Measurements from ENCODE around the gene LILRB3. TPM values are rescaled to one million over a fixed set of nuclear protein-coding genes. Genes with fewer than 3 reads are reported as not detected.

The LILRB3 gene
- total and polyA plus RNA-seq, 2 experiments from 2014 or later, result not detected

DNA sequence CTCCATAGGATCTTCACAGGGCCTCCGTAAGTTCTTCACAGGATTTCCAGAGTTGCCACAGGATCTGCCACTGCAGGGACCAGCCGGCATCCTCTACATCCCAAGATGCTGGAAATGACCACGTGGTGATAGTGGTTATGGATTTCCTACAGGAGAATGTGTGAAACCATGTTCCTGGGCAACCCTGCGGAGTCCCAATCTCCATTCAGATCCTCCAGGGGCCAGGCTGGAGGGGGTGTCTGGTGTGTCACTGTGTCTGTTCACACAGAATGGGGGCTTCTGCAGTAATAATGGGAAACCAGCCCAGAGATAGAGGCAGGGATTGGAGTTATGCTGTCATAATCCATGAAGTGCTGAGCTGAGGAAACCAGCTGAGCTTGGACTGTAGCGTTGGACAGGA, 11.1 kb upstream of the LILRB3 start:
- no peaks in the 10 kb centered on the region; the same call in 2 of the 3 replicates for H3K4me1 Mint-ChIP-seq
- H3K9me2 ChIP-seq (ENCODE audit: insufficient read depth), result peaks cover 3% of the 10 kb centered on the region
- no peak for DNase-seq (ENCODE audit: low spot score)
- no peaks in the 10 kb centered on the region for H3K36me3 ChIP-seq (ENCODE audit: insufficient read depth)
- TF ChIP-seq ZNF114 (CRISPR knock-in tag; IDR thresholded peaks at IDR 0.05) (no peak), POLR2AphosphoS5 (IDR thresholded peaks at IDR 0.05; ENCODE audit: low read depth) (no peak), EZH2 (IDR thresholded peaks at IDR 0.05; ENCODE audit: low read depth, unreplicated experiment) (no peak), JUNB (IDR thresholded peaks at IDR 0.05; ENCODE audit: unreplicated experiment) (no peak), ZNF331 (CRISPR knock-in tag; IDR thresholded peaks at IDR 0.05; ENCODE audit: low read depth) (no peak), STAT1 (IDR thresholded peaks at IDR 0.05; ENCODE audit: unreplicated experiment) (no peak), NANOG (IDR thresholded peaks at IDR 0.05; ENCODE audit: borderline replicate concordance) (no peak), EZH2phosphoT487 (IDR thresholded peaks at IDR 0.05; ENCODE audit: unreplicated experiment) (no peak), CREB1 (CRISPR knock-in tag; IDR thresholded peaks at IDR 0.05; ENCODE audit: low read depth) (no peak)
- TF ChIP-seq, protein P1, sequence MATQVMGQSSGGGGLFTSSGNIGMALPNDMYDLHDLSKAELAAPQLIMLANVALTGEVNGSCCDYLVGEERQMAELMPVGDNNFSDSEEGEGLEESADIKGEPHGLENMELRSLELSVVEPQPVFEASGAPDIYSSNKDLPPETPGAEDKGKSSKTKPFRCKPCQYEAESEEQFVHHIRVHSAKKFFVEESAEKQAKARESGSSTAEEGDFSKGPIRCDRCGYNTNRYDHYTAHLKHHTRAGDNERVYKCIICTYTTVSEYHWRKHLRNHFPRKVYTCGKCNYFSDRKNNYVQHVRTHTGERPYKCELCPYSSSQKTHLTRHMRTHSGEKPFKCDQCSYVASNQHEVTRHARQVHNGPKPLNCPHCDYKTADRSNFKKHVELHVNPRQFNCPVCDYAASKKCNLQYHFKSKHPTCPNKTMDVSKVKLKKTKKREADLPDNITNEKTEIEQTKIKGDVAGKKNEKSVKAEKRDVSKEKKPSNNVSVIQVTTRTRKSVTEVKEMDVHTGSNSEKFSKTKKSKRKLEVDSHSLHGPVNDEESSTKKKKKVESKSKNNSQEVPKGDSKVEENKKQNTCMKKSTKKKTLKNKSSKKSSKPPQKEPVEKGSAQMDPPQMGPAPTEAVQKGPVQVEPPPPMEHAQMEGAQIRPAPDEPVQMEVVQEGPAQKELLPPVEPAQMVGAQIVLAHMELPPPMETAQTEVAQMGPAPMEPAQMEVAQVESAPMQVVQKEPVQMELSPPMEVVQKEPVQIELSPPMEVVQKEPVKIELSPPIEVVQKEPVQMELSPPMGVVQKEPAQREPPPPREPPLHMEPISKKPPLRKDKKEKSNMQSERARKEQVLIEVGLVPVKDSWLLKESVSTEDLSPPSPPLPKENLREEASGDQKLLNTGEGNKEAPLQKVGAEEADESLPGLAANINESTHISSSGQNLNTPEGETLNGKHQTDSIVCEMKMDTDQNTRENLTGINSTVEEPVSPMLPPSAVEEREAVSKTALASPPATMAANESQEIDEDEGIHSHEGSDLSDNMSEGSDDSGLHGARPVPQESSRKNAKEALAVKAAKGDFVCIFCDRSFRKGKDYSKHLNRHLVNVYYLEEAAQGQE (IDR thresholded peaks at IDR 0.05; ENCODE audit: unreplicated experiment), result no peak
- TF ChIP-seq, protein P2, sequence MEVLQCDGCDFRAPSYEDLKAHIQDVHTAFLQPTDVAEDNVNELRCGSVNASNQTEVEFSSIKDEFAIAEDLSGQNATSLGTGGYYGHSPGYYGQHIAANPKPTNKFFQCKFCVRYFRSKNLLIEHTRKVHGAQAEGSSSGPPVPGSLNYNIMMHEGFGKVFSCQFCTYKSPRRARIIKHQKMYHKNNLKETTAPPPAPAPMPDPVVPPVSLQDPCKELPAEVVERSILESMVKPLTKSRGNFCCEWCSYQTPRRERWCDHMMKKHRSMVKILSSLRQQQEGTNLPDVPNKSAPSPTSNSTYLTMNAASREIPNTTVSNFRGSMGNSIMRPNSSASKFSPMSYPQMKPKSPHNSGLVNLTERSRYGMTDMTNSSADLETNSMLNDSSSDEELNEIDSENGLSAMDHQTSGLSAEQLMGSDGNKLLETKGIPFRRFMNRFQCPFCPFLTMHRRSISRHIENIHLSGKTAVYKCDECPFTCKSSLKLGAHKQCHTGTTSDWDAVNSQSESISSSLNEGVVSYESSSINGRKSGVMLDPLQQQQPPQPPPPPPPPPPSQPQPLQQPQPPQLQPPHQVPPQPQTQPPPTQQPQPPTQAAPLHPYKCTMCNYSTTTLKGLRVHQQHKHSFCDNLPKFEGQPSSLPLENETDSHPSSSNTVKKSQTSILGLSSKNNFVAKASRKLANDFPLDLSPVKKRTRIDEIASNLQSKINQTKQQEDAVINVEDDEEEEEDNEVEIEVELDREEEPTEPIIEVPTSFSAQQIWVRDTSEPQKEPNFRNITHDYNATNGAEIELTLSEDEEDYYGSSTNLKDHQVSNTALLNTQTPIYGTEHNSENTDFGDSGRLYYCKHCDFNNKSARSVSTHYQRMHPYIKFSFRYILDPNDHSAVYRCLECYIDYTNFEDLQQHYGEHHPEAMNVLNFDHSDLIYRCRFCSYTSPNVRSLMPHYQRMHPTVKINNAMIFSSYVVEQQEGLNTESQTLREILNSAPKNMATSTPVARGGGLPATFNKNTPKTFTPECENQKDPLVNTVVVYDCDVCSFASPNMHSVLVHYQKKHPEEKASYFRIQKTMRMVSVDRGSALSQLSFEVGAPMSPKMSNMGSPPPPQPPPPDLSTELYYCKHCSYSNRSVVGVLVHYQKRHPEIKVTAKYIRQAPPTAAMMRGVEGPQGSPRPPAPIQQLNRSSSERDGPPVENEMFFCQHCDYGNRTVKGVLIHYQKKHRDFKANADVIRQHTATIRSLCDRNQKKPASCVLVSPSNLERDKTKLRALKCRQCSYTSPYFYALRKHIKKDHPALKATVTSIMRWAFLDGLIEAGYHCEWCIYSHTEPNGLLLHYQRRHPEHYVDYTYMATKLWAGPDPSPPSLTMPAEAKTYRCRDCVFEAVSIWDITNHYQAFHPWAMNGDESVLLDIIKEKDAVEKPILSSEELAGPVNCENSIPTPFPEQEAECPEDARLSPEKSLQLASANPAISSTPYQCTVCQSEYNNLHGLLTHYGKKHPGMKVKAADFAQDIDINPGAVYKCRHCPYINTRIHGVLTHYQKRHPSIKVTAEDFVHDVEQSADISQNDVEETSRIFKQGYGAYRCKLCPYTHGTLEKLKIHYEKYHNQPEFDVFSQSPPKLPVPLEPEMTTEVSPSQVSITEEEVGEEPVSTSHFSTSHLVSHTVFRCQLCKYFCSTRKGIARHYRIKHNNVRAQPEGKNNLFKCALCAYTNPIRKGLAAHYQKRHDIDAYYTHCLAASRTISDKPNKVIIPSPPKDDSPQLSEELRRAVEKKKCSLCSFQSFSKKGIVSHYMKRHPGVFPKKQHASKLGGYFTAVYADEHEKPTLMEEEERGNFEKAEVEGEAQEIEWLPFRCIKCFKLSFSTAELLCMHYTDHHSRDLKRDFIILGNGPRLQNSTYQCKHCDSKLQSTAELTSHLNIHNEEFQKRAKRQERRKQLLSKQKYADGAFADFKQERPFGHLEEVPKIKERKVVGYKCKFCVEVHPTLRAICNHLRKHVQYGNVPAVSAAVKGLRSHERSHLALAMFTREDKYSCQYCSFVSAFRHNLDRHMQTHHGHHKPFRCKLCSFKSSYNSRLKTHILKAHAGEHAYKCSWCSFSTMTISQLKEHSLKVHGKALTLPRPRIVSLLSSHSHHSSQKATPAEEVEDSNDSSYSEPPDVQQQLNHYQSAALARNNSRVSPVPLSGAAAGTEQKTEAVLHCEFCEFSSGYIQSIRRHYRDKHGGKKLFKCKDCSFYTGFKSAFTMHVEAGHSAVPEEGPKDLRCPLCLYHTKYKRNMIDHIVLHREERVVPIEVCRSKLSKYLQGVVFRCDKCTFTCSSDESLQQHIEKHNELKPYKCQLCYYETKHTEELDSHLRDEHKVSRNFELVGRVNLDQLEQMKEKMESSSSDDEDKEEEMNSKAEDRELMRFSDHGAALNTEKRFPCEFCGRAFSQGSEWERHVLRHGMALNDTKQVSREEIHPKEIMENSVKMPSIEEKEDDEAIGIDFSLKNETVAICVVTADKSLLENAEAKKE (CRISPR knock-in tag; IDR thresholded peaks at IDR 0.05), result no peak
- TF ChIP-seq, protein P3, sequence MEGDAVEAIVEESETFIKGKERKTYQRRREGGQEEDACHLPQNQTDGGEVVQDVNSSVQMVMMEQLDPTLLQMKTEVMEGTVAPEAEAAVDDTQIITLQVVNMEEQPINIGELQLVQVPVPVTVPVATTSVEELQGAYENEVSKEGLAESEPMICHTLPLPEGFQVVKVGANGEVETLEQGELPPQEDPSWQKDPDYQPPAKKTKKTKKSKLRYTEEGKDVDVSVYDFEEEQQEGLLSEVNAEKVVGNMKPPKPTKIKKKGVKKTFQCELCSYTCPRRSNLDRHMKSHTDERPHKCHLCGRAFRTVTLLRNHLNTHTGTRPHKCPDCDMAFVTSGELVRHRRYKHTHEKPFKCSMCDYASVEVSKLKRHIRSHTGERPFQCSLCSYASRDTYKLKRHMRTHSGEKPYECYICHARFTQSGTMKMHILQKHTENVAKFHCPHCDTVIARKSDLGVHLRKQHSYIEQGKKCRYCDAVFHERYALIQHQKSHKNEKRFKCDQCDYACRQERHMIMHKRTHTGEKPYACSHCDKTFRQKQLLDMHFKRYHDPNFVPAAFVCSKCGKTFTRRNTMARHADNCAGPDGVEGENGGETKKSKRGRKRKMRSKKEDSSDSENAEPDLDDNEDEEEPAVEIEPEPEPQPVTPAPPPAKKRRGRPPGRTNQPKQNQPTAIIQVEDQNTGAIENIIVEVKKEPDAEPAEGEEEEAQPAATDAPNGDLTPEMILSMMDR (conservative IDR thresholded peaks at IDR 0.05; ENCODE audit: low read depth in 2 of 2), result no peak
- TF ChIP-seq, protein P4, sequence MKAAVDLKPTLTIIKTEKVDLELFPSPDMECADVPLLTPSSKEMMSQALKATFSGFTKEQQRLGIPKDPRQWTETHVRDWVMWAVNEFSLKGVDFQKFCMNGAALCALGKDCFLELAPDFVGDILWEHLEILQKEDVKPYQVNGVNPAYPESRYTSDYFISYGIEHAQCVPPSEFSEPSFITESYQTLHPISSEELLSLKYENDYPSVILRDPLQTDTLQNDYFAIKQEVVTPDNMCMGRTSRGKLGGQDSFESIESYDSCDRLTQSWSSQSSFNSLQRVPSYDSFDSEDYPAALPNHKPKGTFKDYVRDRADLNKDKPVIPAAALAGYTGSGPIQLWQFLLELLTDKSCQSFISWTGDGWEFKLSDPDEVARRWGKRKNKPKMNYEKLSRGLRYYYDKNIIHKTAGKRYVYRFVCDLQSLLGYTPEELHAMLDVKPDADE (IDR thresholded peaks at IDR 0.05), result no peak
- H3K4me3 Mint-ChIP-seq, result no peak overlapping the region
- H3F3A ChIP-seq (replicated peaks; ENCODE audit: low read depth), result no peaks in the 10 kb centered on the region
- H3K79me2 ChIP-seq (replicated peaks; ENCODE audit: insufficient read depth), result no peaks in the 10 kb centered on the region
- H3K4me3 ChIP-seq, result no peak overlapping the region
- H3K4me2 ChIP-seq, result no peak overlapping the region
- no peaks in the 10 kb centered on the region for H4K20me1 ChIP-seq (replicated peaks; ENCODE audit: insufficient read depth)
- H2AFZ ChIP-seq, result no peak overlapping the region
- no peaks in the 10 kb centered on the region for H3K36me3 Mint-ChIP-seq (ENCODE audit: low read depth)
- no peak overlapping the region for H3K27ac ChIP-seq (ENCODE audit: low read depth)
- no peak overlapping the region for H3K27ac Mint-ChIP-seq
- no peaks in the 10 kb centered on the region for H3K4me1 ChIP-seq (ENCODE audit: insufficient read depth)
- no peak for ATAC-seq
- peaks cover 10% of the 10 kb centered on the region; the same call in 2 of the 3 replicates for H3K9me3 Mint-ChIP-seq
- peaks cover 19% of the 10 kb centered on the region for H3K27me3 Mint-ChIP-seq (ENCODE audit: insufficient read depth, low read depth, poor library complexity)
- H3K27me3 ChIP-seq (ENCODE audit: insufficient read depth), result peaks cover 20% of the 10 kb centered on the region

All from GM23338 (cell line).